Ishikawa (cell line): ENCODE measurements around the gene TIAM1.

ENCODE experiments used
- CEBPB ChIP-seq: IDR thresholded peaks from 2 replicates; pipeline ENCODE4 v1.6.1; 2012
- CREB1 ChIP-seq: IDR thresholded peaks from 2 replicates; pipeline ENCODE4 v1.6.1; 2012; ENCODE audit warnings: low read depth
- EP300 ChIP-seq: IDR thresholded peaks from 2 replicates; pipeline ENCODE4 v1.6.1; 2012; ENCODE audit warnings: borderline replicate concordance
- MAX ChIP-seq: IDR thresholded peaks from 2 replicates; pipeline ENCODE4 v1.6.1; 2012
- NFIC ChIP-seq: IDR thresholded peaks from 2 replicates; pipeline ENCODE4 v1.6.1; 2012
- RAD21 ChIP-seq: IDR thresholded peaks from 2 replicates; pipeline ENCODE4 v1.6.1; 2012; ENCODE audit warnings: low read depth
- REST ChIP-seq: IDR thresholded peaks from 2 replicates; pipeline ENCODE4 v1.6.1; 2012; ENCODE audit warnings: low read depth, mild to moderate bottlenecking
- TAF1 ChIP-seq: IDR thresholded peaks from 2 replicates; pipeline ENCODE4 v1.6.1; 2012; ENCODE audit warnings: low read depth, mild to moderate bottlenecking
- TCF12 ChIP-seq: IDR thresholded peaks from 2 replicates; pipeline ENCODE4 v1.6.1; 2012; ENCODE audit warnings: low read depth
- TEAD4 ChIP-seq: IDR thresholded peaks from 2 replicates; pipeline ENCODE4 v1.6.1; 2012
- USF1 ChIP-seq: IDR thresholded peaks from 2 replicates; pipeline ENCODE4 v1.6.1; 2012
- YY1 ChIP-seq: IDR thresholded peaks from 2 replicates; pipeline ENCODE4 v1.6.1; 2012; ENCODE audit warnings: low read depth

DNA sequence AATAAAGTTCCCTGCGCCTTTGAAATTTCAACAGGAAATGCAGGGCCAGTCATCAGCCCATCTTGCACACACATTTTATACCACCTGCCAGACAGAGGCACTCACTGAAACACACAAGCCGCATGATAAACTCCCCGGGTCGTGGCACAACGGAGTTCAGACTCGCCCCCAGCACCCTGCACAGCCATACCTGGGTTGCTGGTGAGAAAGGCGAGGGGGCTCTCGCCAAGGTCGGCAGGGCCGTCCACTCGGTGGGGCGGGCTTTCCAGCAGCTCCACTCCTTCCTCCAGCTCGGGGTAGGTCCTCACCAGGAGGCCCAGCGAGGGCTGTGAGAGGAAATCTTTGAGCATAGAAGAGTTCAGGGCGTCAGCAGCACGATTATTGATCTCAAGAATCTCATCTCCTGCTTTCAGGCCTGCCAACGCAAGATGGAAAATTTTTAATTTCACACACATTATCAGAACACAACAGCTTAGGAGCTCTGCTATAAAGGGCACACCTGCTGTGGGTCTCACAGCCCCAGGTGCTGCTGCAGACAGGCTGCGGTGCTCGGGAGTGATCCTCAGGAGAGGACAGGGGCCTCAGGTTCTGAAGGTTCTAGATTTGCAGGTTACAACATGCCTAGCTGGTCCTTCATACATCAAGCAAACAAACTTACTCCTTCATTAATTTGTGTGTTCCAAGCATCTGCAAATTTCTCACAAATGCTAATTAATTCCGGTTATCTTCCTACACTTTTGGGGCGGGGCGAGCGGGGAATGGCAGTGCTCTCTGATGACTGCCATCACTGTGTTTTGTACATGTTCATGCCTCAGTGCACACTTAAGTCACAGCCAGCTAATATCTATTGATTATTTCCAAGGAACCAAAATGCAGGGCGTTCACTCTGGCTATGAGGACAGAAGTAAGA is 161.6 kb downstream of the TIAM1 start:
- TF ChIP-seq REST (no peak), RAD21 (no peak), CEBPB (no peak), TEAD4 (no peak), USF1 (no peak), TCF12 (no peak), YY1 (no peak), EP300 (no peak), NFIC (no peak), TAF1 (no peak), MAX (no peak), CREB1 (no peak)
